ENCODE measurements around the gene FAT1.

Gene FAT1

DNA sequence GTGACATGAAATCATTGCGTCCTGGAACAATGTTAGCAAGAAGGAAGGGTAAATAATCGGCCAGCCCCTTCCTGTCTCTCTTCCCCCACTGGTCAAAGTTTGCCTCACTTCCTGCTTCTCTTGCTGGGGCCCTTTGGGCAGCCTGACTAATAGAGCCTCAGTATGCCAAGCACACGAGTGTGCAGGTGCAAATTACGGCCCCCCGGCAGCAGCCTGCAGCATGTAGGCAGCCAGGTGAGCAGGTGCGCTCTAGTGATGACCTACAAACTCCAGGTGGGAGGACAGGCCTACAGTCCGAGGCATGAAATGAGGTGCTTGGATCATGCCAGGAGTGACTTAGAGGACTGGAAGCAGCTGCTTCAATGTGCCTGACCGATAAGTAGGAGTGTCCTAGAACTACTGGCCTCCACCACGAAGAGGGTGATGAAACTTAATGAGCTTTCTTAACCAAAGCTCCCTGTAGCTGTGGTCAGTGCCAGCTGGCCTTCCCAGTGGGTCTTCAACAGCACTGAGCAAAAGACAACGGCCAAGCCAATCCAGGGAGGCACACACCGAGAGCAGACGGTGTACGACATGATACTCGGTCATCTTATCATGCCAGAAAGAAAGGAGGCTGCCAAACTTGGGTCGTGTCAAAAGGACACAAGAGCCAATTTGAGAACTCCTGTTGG is 26.1 kb upstream of the FAT1 start:
- no peak overlapping the region for H3K27ac ChIP-seq
- no peak for TF ChIP-seq ZFX (IDR thresholded peaks at IDR 0.05)
- no peak for TF ChIP-seq CTCF (conservative IDR thresholded peaks at IDR 0.05)

DNA sequence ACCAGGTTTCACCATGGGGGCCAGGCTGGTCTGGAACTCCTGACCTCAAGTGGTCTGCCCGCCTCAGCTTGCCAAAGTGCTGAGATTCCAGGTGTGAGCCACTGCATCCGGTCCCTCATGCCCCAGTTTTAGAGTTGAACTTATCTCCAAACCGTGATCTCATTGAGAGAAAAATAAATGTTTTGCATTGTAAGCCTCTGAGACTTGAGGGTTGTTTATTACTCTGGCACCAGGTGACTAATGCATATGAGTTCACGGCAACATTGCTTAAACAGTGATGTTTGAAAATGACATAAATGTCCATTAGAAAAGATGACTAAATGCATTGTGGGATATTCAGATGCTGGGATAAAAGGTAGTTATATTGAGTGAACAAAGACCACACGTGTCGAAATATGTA is 22.9 kb upstream of the FAT1 start:
- H3K27ac ChIP-seq = no peak overlapping the region
- TF ChIP-seq ZFX (IDR thresholded peaks at IDR 0.05) = no peak
- no peak for TF ChIP-seq CTCF (conservative IDR thresholded peaks at IDR 0.05)

DNA sequence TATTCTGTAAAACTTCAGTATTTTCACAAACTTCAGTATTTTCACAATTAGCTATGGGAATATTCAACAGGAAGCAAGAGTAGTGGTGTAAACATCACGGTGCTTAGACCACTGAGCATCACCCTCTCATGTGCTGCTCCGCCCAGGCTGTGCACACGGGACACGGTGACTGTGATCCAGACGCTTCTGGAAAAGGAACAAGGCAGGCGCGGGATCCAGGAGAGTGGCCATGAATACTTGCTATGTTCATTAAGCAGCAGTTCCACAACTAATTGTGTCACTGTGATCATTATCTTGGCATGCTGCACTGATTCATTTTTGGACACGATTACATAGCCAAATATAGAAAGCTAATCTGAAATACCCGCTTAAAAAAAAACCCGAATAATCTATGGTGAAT is 19.6 kb upstream of the FAT1 start:
- no peak for TF ChIP-seq CTCF (conservative IDR thresholded peaks at IDR 0.05)
- no peak for TF ChIP-seq ZFX (IDR thresholded peaks at IDR 0.05)
- no peak overlapping the region for H3K27ac ChIP-seq

DNA sequence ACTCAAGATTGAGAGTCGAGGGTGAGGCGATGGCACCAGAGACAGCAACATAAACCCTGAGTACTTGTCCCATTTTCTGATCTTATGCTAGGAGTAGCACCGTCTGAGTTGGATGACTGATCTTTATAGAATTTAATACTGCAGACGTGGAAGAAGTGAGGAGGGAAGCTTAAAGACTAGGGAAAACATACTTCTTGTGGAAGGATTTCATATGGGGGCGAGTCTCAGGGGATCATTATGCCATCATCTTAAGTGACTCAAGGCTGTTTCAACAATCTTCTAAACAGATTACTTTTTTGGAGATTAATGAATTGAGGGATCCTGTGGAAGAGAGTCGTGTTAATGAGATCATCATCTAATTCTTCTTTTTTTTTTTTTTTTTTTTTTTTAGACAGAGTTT is 17.2 kb upstream of the FAT1 start:
- TF ChIP-seq CTCF (conservative IDR thresholded peaks at IDR 0.05) (no peak), ZFX (IDR thresholded peaks at IDR 0.05) (no peak)
- H3K27ac ChIP-seq = no peak overlapping the region

DNA sequence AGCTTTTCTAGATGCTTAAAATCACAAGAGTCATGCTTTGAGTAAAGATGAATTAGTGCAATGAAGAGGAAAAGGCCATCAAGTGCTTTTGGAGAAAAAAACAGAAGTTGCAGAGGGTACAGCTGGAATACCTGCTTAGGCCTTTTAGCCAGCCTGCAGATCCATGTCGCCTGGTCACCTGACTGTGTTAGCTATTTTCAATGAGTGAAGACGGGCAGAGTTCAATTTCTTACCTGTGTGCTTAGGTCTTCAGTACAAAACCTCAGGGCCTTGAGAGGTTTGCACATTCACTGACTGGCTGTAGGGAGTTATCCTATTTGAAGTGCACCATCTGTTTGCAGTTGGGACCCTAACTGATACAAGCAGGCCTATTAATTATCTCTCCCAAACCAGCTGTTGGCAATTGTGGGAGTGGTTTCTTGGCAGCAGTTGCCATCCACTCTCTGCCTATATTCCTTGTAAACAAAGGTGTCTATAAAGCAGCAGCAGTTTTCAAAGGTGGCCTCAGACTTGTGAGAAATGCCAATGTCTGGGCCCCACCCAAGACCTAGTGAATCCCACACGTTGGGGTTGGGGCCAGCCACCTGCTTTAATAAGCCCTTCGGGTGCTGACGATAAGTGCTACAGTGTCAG is 16.3 kb upstream of the FAT1 start:
- no peak overlapping the region for H3K27ac ChIP-seq
- no peak for TF ChIP-seq CTCF (conservative IDR thresholded peaks at IDR 0.05)

- no peak overlapping the region for H3K27ac ChIP-seq
Observed at GRCh38 chr4:186739317-186739716, 15.7 kb upstream of the FAT1 start.

More at GRCh38 chr4:186739317-186739716, 15.7 kb upstream of the FAT1 start:
- TF ChIP-seq ZFX (IDR thresholded peaks at IDR 0.05) = no peak
- TF ChIP-seq CTCF (conservative IDR thresholded peaks at IDR 0.05) = no peak

All from C4-2B (cell line).